Stimulated activated CD8-positive, alpha-beta memory T cell treated with anti-CD3 and anti-CD28 coated beads, Interleukin-4, amount 100 ng/mL, for 24 hours (primary cell): ENCODE measurements around the gene OR2T34.
"Not testable (repeated sequence)": the region's sequence is repeated elsewhere in the genome, so short reads cannot be mapped to it uniquely, and the experiment has no call there.

ENCODE experiments used
- DNase-seq: peaks from one replicate; pipeline ENCODE4 v3.0.0-alpha.2; 2020; ENCODE audit warnings: low read depth

The OR2T34 gene

GRCh38 chr1:248574657-248575056 lies at the start of gene OR2T34:
TSS of gene OR2T34 (minus strand) at chr1:248574757. CDS start at chr1:248574757, 0 bp downstream.
- not testable (repeated sequence) for DNase-seq

GRCh38 chr1:248622570-248623001 lies 48.0 kb upstream of the OR2T34 start:
- no peak for DNase-seq

GRCh38 chr1:248621770-248622169 lies 47.2 kb upstream of the OR2T34 start:
- DNase-seq, result no peak

GRCh38 chr1:248618878-248619277 lies 44.3 kb upstream of the OR2T34 start:
- peak; percentile 22 for DNase-seq

GRCh38 chr1:248618119-248618518 lies 43.6 kb upstream of the OR2T34 start:
- no peak for DNase-seq

GRCh38 chr1:248613742-248614141 lies 39.2 kb upstream of the OR2T34 start:
- DNase-seq, result no peak

- no peak for DNase-seq
These were observed 37.4 kb upstream of the OR2T34 start for GRCh38 chr1:248611883-248612414.

- DNase-seq, result no peak
These were observed 35.7 kb upstream of the OR2T34 start for GRCh38 chr1:248610301-248610700.

- DNase-seq, result no peak
These were observed 24.8 kb upstream of the OR2T34 start for GRCh38 chr1:248599396-248599795.

- no peak for DNase-seq
These were observed 23.0 kb upstream of the OR2T34 start, which contains the start of gene OR2T10 for GRCh38 chr1:248597589-248597988. TSS of gene OR2T10 (minus strand) at chr1:248597700. CDS start at chr1:248593768, 3,932 bp downstream.

- no peak for DNase-seq
These were observed 22.1 kb upstream of the OR2T34 start for GRCh38 chr1:248596615-248597014.

GRCh38 chr1:248593226-248593625 lies 18.7 kb upstream of the OR2T34 start:
- no peak for DNase-seq

- DNase-seq, result no peak
These were observed 18.1 kb upstream of the OR2T34 start for GRCh38 chr1:248592655-248593054.

- no peak for DNase-seq
These were observed 15.5 kb upstream of the OR2T34 start for GRCh38 chr1:248590055-248590454.

GRCh38 chr1:248589334-248589733 lies 14.8 kb upstream of the OR2T34 start:
- DNase-seq, result no peak

- DNase-seq, result no peak
These were observed 10.7 kb upstream of the OR2T34 start for GRCh38 chr1:248585266-248585665.

GRCh38 chr1:248576260-248576980 lies 1.9 kb upstream of the OR2T34 start:
- no peak for DNase-seq

GRCh38 chr1:248573856-248574255 lies 701 bp downstream of the OR2T34 start:
- DNase-seq, result not testable (repeated sequence)

GRCh38 chr1:248572049-248572448 lies 2.5 kb downstream of the OR2T34 start:
- DNase-seq, result not testable (repeated sequence)

- not testable (repeated sequence) for DNase-seq
These were observed 3.7 kb downstream of the OR2T34 start for GRCh38 chr1:248570811-248571210.

- not testable (repeated sequence) for DNase-seq
These were observed 5.5 kb downstream of the OR2T34 start for GRCh38 chr1:248569049-248569448.

GRCh38 chr1:248565530-248566373 lies 8.8 kb downstream of the OR2T34 start:
- not testable (repeated sequence) for DNase-seq

- DNase-seq, result not testable (repeated sequence)
These were observed 11.9 kb downstream of the OR2T34 start, which contains the start of gene OR2T29 for GRCh38 chr1:248562672-248563071. TSS of gene OR2T29 (minus strand) at chr1:248562772. CDS start at chr1:248559491, 3,281 bp downstream.
